ENCODE measurements around the gene SMAP1.
A peak's percentile ranks its signal among the peaks of the same experiment; 100 is the strongest.

Gene SMAP1

DNA sequence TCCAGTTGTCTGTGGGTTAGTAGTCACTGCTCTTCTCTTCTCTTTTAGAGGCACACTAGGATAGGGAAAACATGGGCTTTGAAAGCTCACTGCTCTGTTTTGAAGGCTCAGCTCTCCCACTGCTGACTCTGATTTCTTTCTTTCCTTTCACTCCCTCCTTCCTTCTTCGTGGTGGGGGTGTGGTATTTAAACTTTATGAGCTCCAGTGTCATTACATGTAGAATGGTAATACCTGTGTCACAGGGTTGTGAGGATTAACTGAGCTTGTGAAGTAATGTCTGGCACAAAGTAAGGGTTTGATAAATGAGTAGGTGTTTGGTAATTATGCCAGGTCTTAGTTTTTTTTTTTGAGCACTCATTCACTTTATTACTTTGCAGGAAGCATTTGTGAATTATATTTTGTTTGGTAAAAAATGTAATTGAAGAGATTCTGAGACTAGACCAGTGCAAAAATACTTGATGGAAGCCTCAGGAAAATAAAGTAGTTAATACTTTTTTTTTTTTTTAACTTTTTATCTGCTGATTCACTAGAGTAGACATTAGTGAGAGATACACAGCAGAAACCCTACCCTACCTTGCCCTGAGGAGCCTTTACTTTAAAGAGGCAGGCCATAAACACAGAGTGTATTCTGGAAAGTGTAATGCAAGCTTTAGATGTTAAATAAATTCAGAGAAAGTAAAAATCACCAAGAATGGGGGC, 17.3 kb downstream of the SMAP1 start:
- no peak for DNase-seq

DNA sequence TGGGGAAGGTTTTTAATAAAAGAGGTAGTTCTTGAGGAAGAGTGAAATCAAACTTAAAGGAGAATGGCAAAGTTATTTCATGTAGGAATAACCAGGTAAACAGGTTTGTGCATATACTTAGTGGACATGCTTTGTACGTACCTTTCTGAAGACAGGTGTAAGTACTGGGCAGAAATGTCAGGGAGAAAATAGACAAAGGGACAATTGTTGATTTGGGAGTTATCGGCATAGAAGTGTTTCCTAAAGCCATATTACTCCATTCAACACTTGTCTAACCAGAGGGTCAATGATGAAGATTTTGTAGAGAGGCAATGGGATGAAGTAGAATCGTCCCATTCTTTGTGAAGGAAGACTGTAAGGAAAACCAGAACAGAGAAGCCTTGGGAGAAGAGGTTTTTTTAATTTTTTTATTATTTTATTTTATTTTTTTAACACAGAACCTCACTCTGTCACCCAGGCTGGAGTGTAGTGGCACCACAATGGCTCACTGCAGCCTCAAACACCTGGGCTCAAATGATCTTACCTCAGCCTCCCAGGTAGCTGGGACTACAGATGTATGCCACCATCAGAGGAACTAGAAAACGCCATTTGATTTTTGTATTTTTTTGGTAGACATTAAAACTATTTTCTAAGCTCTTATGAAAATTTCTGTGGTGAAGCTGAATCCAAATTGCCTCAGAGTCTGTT, 18.0 kb downstream of the SMAP1 start:
- DNase-seq, result no peak

DNA sequence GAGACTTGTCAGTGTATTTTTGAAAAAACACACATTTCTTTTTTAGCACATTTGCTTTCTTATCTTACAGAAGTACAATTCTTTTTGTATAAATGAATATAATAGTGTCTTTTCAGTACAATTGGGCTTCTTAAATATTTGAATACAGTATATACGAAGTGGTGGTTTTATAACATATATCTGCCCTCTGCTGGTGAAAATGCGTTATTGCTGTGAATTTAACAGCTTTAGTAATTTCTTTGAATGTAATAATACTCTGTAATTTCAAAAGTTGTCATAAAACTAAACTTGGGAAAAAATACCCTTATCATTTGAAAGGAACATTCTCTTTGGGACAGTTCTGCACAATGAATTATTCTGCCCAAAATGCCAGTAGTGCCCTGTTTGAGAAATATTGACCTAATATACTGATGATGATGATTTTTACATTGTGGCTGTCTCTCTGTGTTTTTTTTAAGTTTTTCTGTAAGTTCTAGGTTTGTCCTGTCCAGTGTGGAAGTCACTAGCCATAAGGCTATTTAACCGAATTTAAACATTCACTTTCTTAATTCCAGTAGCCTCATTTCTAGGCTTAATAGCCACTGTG, 19.0 kb downstream of the SMAP1 start:
- DNase-seq, result peak; percentile 30 to 71 (median 56)

DNA sequence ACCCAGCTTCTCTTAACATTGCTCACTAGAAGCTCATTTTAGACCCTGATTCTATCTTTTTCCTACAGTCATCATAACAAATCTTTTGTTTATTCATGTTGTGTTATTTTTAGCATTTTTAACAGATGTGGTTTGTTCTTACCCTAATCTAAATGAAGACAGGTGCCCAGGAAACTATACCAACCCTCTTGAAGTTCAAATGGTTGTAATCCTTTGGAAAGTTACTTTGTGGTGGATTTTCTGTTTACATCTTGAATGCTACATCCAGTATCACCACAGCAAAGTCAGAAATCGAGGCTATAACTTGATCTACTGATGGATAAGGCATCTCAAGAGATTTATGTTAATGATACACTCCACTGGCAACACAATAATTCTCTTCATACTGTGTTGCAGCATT, 26.2 kb downstream of the SMAP1 start:
- no peak for DNase-seq

DNA sequence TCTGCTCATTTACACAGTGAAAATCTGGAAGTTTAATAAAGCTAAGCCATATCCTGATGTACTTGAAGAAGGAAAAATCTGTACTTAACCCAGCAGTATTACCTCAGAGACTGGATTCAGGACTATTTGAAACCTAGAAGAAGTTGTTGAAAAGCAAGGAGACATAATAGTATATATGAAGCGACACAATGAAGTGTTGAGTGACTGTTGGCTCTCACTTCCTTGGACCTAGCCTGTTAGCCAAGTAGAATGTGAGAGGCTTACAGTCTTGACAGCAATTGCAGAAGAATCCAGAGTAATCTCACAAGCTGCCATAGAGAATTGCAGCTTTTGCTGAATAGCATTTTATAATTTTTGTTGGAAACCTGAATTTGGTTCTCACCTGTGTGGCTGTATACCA, 26.7 kb downstream of the SMAP1 start:
- no peak for DNase-seq

DNA sequence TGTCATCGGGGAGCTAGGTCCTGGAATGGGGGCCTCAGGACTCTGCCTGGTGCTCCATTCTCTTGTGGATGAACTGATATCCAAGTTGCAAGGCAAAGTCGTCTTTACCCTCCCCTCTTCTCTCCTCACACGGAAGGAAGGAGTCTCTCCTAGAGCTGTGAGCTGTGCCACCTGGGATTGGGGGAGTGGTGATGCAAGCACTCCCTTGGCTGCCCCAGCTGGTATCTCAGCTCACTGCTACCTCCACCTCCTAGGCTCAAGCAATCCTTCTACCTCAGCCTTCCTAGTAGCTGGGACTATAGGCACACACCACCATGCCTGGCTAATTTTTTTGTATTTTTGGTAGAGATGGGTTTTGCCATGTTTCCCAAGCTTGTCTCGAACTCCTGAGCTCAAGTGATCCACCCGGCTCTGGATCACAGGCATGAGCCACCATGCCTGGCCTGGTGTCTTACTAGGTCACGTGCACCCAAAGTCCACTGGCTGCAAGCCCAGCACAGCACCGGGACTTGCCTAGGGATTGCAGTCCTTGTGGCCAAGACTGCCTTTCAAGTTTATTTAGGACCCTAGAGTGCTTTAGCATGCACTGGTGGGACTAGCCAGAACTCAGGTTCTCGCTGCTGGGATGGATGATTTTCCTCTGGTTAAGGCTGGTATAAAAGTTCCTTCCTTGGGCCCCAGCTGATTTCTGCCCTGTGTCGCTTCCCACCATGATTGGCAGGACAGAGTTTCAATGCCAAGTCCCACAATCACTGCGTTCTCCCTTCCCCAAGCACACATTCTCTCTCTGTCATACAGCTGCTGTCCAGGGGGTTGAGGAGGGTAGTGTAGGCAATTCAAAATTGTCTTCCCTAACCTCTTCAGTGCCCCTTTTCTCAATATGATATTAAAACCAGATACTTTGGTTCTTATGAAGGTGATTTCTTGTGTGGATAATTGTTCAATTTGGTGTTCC, 33.5 kb downstream of the SMAP1 start:
- DNase-seq, result no peak

DNA sequence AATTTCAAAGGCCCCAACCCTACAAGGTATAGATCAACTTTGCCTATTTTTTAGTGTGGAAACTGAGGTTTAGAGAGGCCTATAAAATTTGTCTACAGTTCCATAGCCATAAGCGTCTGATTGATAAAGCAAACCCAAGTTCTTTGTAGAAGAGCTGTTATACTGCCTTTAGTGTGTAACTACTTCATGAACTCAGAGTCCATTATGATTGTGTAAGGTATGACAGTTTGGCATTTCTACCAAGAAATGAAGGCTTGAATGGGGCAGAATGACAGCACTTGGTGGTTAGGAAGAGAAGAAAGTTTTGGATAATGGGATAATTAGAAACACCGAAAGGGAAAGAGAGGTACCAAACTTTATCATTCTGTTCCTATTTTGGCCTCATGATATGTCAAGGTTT, 38.1 kb downstream of the SMAP1 start:
- no peak for DNase-seq

DNA sequence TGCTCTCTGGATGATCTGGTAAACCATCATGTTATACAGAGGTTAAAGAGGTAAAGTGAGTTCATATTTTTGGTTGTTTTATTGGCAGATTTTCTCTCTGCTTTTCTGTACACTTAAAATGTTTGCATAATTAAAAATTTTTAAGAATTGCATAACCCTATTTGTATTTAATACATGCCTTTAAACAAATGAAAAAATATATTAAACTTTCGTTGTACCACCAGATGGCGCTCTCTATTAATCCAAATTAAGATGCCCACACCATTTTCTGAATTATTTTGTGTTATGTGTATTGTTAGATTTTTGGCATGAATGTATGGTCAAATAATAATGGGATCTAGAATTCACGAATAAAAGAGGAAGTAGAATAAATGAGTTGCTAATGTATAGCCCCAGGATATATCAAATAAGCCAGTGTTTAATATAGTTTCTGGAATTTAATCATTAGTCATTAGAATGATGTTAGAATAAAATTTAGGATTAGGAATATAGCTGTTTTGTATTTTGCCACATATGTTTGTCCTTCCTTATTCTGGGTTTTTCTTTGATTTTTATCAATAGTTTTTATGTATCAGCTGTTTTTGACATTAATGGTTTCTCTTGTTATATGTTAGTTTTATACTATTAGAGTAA, 38.9 kb downstream of the SMAP1 start:
- DNase-seq, result peak in 3 of 4 experiments; percentile 59 to 74 (median 65)

DNA sequence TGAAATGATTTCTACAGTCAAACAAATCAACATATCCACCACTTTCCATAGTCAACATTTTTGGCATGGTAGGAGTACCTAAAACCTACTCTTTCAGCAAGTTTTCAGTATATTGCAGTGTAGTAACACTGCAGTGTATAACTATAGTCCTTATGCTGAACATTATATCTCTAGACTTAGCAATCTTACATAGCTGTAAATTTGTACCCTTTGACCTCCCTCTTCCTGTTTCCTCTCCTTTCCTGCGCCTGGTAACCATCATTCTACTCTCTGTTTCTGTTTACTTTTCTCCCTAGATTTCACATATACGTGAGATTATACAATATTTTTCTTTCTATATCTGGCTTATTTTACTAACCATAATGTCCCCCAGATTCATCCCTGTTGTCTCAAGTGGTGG, 40.2 kb downstream of the SMAP1 start:
- no peak for DNase-seq

DNA sequence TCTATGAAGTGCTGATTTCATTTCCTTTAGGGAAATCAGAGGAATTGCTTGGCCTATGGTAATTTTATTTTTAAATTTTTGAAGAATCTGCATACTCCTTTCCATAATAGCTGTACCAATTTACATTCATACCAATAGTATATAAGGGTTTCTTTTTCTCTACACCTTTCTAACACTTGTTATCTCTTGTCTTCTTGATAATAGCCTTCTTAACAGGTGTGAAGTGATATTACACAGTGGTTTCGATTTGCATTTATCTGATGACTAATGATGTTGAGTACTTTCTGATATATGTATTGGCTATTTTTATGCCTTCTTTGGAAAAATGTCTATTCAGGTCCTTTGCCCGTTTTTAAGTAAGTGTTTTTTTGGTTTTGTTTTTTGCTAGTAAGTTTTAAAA, 40.8 kb downstream of the SMAP1 start:
- no peak for DNase-seq

DNA sequence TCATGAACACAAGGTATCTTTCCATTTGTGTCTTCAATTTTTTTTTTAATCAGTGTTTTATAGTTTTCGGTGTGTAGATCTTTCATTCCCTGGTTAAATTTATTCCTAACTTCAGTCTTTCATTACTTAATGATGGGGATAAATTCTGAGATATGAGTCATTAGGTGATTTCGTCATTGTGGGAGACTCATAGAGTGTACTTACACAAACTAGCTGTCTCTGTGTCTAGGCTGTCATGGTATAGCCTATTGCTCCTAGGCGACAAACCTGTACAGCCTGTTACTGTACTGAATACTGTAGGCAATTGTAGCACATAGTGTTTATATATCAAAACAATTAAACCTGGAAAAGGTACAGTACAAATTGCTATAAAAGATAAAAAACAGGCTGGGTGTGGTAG, 42.1 kb downstream of the SMAP1 start:
- DNase-seq, result peak in 2 of 4 experiments; percentile 47 to 52

DNA sequence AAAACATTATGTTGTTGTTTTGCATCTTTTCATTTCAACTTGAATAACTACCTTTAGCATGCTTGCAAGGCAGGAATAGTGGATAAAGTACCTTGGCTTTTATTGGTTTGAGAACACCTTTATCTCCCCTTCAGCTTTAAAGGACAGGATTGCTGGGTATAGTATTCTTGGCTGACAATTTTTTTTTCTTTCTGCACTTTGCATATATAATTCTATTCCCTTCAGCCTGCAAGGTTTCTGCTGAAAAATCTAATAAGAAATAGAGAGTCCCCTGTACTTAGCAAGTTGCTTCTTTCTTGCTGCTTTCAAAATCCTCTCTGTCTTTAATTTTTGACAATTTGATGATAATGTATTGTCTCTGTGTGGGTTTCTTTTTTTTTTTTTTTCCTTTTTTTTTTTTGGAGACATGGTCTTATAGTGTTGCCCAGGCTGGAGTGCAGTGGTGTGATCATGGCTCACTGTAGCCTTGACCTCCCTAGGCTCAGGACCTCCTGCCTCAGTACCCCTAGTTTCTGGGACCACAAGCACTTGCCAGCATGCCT, 47.1 kb downstream of the SMAP1 start:
- no peak for DNase-seq

DNA sequence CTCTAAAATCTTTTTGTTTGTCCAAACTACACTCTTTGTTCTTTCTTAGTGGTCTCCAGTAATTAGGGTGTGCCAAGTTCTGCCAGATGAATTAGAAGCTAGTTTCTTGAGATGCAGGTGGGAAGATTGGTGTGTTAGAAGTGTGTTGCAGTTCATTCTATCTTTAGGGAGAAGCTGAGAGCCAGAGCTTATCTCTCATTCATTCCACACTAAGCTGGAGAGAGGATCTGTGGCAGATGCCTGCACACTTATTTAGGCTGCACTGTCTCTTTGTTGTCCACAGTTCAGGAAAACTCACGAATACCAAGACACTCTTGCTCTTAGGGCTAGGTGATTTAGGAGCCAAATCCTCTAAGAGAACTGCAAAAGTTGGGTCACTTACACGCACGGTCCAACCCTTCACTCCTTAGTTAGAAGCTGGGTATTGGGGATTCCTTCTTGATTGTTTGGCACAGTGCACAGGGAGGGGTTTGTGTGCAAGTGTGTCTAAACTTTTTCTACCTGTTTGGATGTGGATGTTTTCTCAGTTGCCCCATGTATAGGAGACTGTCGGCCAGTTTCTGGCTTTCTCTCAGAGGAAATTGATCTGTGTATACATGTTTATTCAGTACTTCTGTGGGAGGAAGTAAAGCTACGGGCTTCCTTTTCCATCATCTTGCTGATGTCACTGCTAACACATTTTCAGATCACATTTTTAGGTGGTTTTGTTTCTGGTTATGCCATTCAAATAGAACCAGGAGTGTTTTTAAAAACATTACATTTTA, 49.5 kb downstream of the SMAP1 start:
- DNase-seq, result peak in 2 of 4 experiments; percentile 25 to 32

DNA sequence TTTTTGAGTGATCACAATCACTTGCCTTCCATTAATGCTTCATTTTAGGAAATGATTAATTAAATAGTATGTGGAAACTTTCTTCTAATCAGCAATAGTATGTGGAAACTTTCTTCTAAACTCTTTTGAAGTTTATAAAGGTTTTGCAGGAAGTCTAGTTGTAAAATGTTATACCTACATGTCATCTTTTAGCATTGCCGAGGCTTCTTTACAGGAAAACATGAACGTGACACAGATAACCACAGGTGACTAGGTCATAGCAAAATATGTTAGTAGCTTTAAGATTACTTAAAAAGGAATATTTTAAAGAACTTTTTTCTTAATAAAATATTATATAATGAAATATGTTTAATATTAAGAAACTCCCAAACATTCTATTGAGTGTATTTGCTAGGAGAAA, 56.8 kb downstream of the SMAP1 start:
- no peak for DNase-seq

DNA sequence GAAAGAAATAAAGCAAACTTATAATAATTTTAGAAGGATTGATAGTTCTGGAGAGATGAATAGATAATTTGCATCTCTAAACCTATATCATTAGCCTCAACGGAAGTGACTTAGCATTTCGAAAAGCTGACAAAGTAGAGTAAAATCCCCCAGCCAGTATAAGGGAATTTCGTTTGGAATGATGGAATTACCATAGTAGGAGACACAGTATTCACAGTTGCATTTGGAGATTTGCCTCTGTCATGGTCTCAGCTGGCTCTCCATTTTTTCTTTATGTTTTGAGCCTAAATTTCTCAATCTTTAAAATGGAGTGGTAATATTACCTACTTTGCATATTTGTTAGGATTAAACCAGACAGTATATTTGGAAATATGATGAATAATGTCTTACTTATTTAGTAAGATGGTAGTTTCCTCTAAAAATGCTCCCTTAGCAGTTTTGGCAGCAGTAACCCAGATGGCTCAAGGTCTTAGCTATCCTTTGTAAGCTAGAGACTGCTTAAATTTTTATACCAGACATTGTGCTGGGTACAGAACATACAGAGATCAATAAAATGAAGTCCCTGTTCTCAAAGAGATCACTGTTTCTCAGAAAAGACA, 58.2 kb downstream of the SMAP1 start:
- DNase-seq, result peak in 3 of 4 experiments; percentile 18 to 44 (median 42)

DNA sequence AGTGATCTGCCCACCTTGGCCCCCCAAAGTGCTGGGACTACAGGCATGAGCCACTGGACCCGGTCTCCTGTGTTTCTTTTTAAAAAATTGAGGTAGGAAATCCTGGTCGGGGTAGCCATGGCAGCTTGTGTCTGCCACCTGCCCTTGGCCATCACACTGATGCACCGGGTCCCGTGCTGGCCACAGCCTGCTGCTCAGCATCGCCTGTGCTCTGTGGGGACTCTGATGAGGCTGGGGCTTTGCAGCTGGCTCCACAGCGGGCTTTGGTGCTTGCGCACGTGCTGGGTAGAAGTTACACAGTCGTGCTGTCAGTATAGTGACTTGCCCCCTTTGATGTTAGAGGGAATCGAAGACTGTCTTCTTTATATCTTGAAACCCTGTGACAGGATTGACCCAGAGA, 66.7 kb downstream of the SMAP1 start:
- no peak for DNase-seq

DNA sequence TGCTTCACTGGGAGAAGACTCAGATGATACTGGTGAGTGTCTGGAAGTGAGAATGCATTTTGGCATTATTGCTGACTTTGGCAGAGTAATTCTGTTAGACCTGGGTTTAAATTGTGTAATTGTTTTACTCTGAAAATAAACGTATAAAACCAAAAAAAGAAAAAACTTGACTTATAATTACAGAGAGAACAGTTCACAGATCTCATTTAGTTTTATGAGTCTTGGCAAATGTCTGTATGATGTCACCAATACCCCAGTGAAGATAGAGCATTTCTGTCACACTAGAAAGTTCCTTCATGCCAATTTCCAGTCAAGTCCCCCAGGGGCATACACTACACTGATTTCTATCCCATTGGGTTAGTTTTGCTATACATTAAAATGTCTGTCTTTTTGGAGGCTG, 67.3 kb downstream of the SMAP1 start:
- no peak for DNase-seq

DNA sequence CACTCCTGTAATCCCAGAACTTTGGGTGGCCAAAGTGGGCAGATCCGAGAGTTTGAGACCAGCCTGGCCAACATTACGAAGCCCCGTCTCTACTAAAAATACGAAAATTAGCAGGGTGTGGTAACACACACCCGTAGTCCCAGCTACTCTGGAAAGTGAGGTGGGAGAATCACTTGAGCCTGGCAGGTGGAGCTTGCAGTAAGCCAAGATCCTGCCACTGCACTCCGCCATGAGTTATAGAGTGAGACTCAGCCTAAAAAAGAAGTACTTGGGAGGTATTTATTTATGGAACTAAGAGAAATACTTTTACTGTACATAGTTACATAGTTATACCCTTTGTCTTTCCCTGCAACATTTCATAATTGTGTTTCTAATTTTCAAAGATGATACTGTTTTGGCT, 67.8 kb downstream of the SMAP1 start:
- no peak for DNase-seq

DNA sequence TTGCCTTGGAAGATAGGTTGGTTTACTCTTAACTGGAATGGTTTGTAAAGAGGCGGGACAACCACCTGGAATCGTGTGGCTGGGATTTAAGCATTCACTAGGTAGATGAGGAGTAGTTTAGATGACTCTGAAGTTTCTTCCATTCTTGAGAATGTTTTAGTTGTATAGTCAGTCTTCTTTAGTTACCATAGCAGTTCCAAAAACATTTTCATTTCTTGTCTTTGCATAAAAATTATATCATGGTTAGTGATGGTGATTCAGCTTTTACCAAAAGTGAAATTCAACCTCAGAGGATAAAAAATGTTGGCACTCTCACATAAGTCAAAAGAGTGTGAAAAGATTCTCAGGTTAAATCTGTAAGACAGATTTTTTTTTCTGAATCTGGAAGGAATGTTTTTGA, 70.3 kb downstream of the SMAP1 start:
- DNase-seq, result no peak

DNA sequence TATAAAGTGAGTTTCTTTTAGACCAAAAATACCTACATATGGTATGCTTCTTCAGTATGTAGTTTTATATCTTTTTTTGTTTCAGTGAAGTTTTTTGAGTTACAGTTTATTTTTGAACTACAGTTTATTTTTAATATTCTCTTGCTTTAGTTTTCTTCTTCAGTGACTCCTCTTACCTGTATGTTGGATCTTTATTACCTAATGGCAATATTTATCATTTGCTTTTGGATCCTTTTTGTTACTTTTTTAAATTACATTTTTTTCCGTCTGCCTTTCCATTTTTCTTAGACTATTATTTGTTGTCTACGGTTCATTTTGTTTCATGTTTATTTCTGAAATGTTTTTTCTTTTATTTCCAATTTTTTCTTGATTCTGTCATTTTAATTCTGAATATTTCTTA, 71.9 kb downstream of the SMAP1 start:
- no peak for DNase-seq

DNA sequence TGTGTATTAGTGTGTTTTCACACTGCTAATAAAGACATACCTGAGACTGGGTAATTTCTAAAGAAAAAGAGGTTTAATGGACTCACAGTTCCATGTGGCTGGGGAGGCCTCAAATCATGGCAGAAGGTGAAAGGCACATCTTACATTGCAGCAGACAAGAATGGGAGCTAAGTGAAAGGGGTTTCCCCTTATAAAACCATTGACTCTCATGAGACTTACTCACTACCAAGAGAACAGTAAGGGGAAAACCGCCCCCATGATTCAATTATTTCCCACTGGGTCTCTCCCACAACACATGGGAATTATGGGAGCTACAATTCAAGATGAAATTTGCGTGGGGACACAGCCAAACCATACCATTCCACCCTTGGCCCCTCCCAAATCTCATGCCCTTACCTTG, 73.1 kb downstream of the SMAP1 start:
- DNase-seq, result peak in 1 of 4 experiments; percentile 4

Data from suppressor macrophage (primary cell).